H9 (cell line): ENCODE results near the gene NHERF2. TPM values are rescaled to one million over a fixed set of nuclear protein-coding genes. Genes with fewer than 3 reads are reported as not detected.

Experiments
- DNase-seq: peaks from one replicate; pipeline ENCODE4 v3.0.0-alpha.2; 2017
- H2AFZ ChIP-seq: one replicate; pipeline ENCODE4 v1.6.1; 2013; ENCODE audit warnings: mild to moderate bottlenecking, low read length, control low read depth, moderate library complexity
- H2AK5ac ChIP-seq: 2 replicates; pipeline ENCODE4 v1.6.1; 2013; ENCODE audit warnings: low read length, control low read depth, mixed read lengths; ENCODE audit not compliant: insufficient read length
- H2BK120ac ChIP-seq: one replicate; pipeline ENCODE4 v1.6.1; 2013; ENCODE audit warnings: low read depth, mild to moderate bottlenecking, low read length, control low read depth, inconsistent platforms; ENCODE audit not compliant: poor library complexity, severe bottlenecking
- H2BK12ac ChIP-seq: 2 replicates; pipeline ENCODE4 v1.6.1; 2013; ENCODE audit warnings: low read length, control low read depth, mixed read lengths, low read depth; ENCODE audit not compliant: insufficient read length
- H2BK15ac ChIP-seq: 2 replicates; pipeline ENCODE4 v1.6.1; 2013; ENCODE audit warnings: low read depth, low read length, control low read depth
- H2BK20ac ChIP-seq: one replicate; pipeline ENCODE4 v1.6.1; 2013; ENCODE audit warnings: low read depth, mild to moderate bottlenecking, low read length, control low read depth, inconsistent platforms; ENCODE audit not compliant: poor library complexity, severe bottlenecking
- H2BK5ac ChIP-seq: 2 replicates; pipeline ENCODE4 v1.6.1; 2013; ENCODE audit warnings: low read length, control low read depth, mixed read lengths; ENCODE audit not compliant: insufficient read length
- H3K14ac ChIP-seq: 2 replicates; pipeline ENCODE4 v1.6.1; 2013; ENCODE audit warnings: low read length, control low read depth; ENCODE audit not compliant: insufficient read depth
- H3K18ac ChIP-seq: 2 replicates; pipeline ENCODE4 v1.6.1; 2013; ENCODE audit warnings: low read depth, mild to moderate bottlenecking, mixed read lengths, low read length, control low read depth; ENCODE audit not compliant: insufficient read length
- H3K23ac ChIP-seq: 2 replicates; pipeline ENCODE4 v1.6.1; 2013; ENCODE audit warnings: low read length, control low read depth, mixed read lengths, low read depth; ENCODE audit not compliant: insufficient read length
- H3K23me2 ChIP-seq: 2 replicates; pipeline ENCODE4 v1.6.1; 2013; ENCODE audit warnings: low read depth, mild to moderate bottlenecking, mixed read lengths, low read length, control low read depth; ENCODE audit not compliant: insufficient read length, poor library complexity, severe bottlenecking
- H3K27ac ChIP-seq: 2 replicates; pipeline ENCODE4 v1.5.1; 2013; ENCODE audit warnings: low read length, control low read depth, mixed read lengths, low read depth; ENCODE audit not compliant: insufficient read length
- H3K27me3 ChIP-seq: 2 replicates; pipeline ENCODE4 v1.6.1; 2013; ENCODE audit warnings: low read length, control low read depth, inconsistent platforms; ENCODE audit not compliant: insufficient read depth
- H3K4ac ChIP-seq: 2 replicates; pipeline ENCODE4 v1.6.1; 2013; ENCODE audit warnings: low read depth, mild to moderate bottlenecking, control low read depth, inconsistent platforms, low read length, moderate library complexity
- H3K4me1 ChIP-seq: 2 replicates; pipeline ENCODE4 v1.6.1; 2013; ENCODE audit warnings: low read length, control low read depth, inconsistent platforms; ENCODE audit not compliant: insufficient read depth
- H3K4me2 ChIP-seq: 2 replicates; pipeline ENCODE4 v1.6.1; 2013; ENCODE audit warnings: low read length, control low read depth, mixed read lengths; ENCODE audit not compliant: insufficient read length, insufficient read depth
- H3K56ac ChIP-seq: 2 replicates; pipeline ENCODE4 v1.6.1; 2013; ENCODE audit warnings: low read depth, mild to moderate bottlenecking, mixed read lengths, low read length, control low read depth; ENCODE audit not compliant: insufficient read length
- H3K79me1 ChIP-seq: 2 replicates; pipeline ENCODE4 v1.6.1; 2013; ENCODE audit warnings: low read depth, mild to moderate bottlenecking, moderate library complexity, low read length, control low read depth, inconsistent platforms; ENCODE audit not compliant: insufficient read depth, poor library complexity, severe bottlenecking
- H3K79me2 ChIP-seq: 2 replicates; pipeline ENCODE4 v1.6.1; 2013; ENCODE audit warnings: low read length, control low read depth, inconsistent platforms; ENCODE audit not compliant: insufficient read depth
- H3K9ac ChIP-seq: 2 replicates; pipeline ENCODE4 v1.6.1; 2013; ENCODE audit warnings: low read length, control low read depth, mixed read lengths; ENCODE audit not compliant: insufficient read length; ENCODE audit errors: extremely low read depth
- H3K9me3 ChIP-seq: one replicate; pipeline ENCODE4 v1.6.1; 2013; ENCODE audit warnings: low read depth, low read length, inconsistent platforms; ENCODE audit not compliant: control insufficient read depth
- H3T11ph ChIP-seq: one replicate; pipeline ENCODE4 v1.6.1; 2013; ENCODE audit warnings: mild to moderate bottlenecking, low read length, control low read depth, inconsistent platforms
- H4K20me1 ChIP-seq: one replicate; pipeline ENCODE4 v1.6.1; 2013; ENCODE audit not compliant: control insufficient read depth, insufficient read length, insufficient read depth
- H4K5ac ChIP-seq: 2 replicates; pipeline ENCODE4 v1.6.1; 2013; ENCODE audit warnings: low read depth, mild to moderate bottlenecking, mixed read lengths, low read length, control low read depth; ENCODE audit not compliant: insufficient read length
- H4K8ac ChIP-seq: replicated peaks from 2 replicates; pipeline ENCODE4 v1.6.1; 2013; ENCODE audit warnings: low read length, control low read depth, mixed read lengths, low read depth; ENCODE audit not compliant: insufficient read length
- H4K91ac ChIP-seq: 2 replicates; pipeline ENCODE4 v1.6.1; 2013; ENCODE audit warnings: low read depth, mild to moderate bottlenecking, moderate library complexity, mixed read lengths, low read length, control low read depth; ENCODE audit not compliant: insufficient read length
- H3K27ac Mint-ChIP-seq, 3 experiments: 2 replicates in 2 of 3; 3 replicates in 1 of 3; pipeline ENCODE4 v1.8.0; 2020 to 2021; ENCODE audit warnings: mixed read lengths in 3 of 3, mild to moderate bottlenecking in 1 of 3, moderate library complexity in 1 of 3
- H3K27me3 Mint-ChIP-seq: 2 replicates; pipeline ENCODE4 v1.8.0; 2021; ENCODE audit warnings: low read depth, mild to moderate bottlenecking, moderate library complexity, mixed read lengths
- H3K36me3 Mint-ChIP-seq, 3 experiments: 2 replicates in 2 of 3; 3 replicates in 1 of 3; pipeline ENCODE4 v1.8.0; 2020 to 2021; ENCODE audit warnings: low read depth in 3 of 3, mixed read lengths in 3 of 3; ENCODE audit not compliant: insufficient read depth in 1 of 3
- H3K4me1 Mint-ChIP-seq, 2 experiments: 2 replicates each; pipeline ENCODE4 v1.8.0; 2020; ENCODE audit warnings: mixed read lengths in 2 of 2
- H3K4me3 Mint-ChIP-seq, 2 experiments: 2 replicates in 1 of 2; 3 replicates in 1 of 2; pipeline ENCODE4 v1.8.0; 2020 to 2021; ENCODE audit warnings: mild to moderate bottlenecking in 2 of 2, mixed read lengths in 2 of 2, moderate library complexity in 1 of 2
- H3K9me3 Mint-ChIP-seq, 2 experiments: 2 replicates in 1 of 2; 3 replicates in 1 of 2; pipeline ENCODE4 v1.8.0; 2020; ENCODE audit warnings: mild to moderate bottlenecking in 2 of 2, mixed read lengths in 2 of 2, moderate library complexity in 1 of 2
- CTCF ChIP-seq: fragments of 200-600 bp; sonication (generic); conservative IDR thresholded peaks from 3 replicates; pipeline ENCODE4 v1.8.0; 2021; ENCODE audit warnings: antibody characterized with exemption, mild to moderate bottlenecking
- WGBS: extraction: QIAGEN DNeasy Blood & Tissue Kit; methylation state at CpG from one replicate; pipeline ENCODE4 v1.1.7; 2013; ENCODE audit warnings: missing lambda C conversion rate, low lambda C conversion rate, mixed read lengths; ENCODE audit not compliant: insufficient read length; ENCODE audit errors: extremely low coverage; 5-methylcytosine and 5-hydroxymethylcytosine counted together
- total RNA-seq: library from RNA; stranded (reverse); gene quantifications from 2 replicates; pipeline ENCODE4 v1.2.1, GENCODE V29; 2021

NHERF2 gene
- total RNA-seq, 1 experiment from 2014 or later, result 15.3 TPM

GRCh38 chr16:2079311-2079800 lies 52.7 kb downstream of the NHERF2 start:
- no peaks in the 10 kb centered on the region for H3K27me3 ChIP-seq
- no peak overlapping the region for H4K8ac ChIP-seq
- no peak overlapping the region for H4K91ac ChIP-seq
- H2BK15ac ChIP-seq, result no peak overlapping the region
- no peak overlapping the region for H3K56ac ChIP-seq
- H3K23me2 ChIP-seq, result no peaks in the 10 kb centered on the region
- no peak overlapping the region for H4K5ac ChIP-seq
- H2BK120ac ChIP-seq, result no peak overlapping the region
- H3K27ac ChIP-seq, result no peak overlapping the region
- H3K23ac ChIP-seq, result no peak overlapping the region
- H2BK12ac ChIP-seq, result no peak overlapping the region
- no peak for DNase-seq
- H3K4me1 ChIP-seq, result no peaks in the 10 kb centered on the region
- no peaks in the 10 kb centered on the region for H3K79me2 ChIP-seq
- no peak overlapping the region for H2BK5ac ChIP-seq
- H2BK20ac ChIP-seq, result no peak overlapping the region
- H3K4me2 ChIP-seq, result no peak overlapping the region
- WGBS, result no CpG with 5 or more reads among the region's 30 CpGs
- H3K9ac ChIP-seq, result no peak overlapping the region
- no peak overlapping the region for H3K4ac ChIP-seq
- Mint-ChIP-seq H3K27me3 (no peaks in the 10 kb centered on the region), H3K27ac (no peak overlapping the region), H3K9me3 (no peaks in the 10 kb centered on the region), H3K4me3 (no peak overlapping the region), H3K36me3 (peaks cover 5 to 27% (median 26%) of the 10 kb centered on the region in 3 experiments; a peak in 6 of 7 replicates), H3K4me1 (no peaks in the 10 kb centered on the region)
- no peak overlapping the region for H3K14ac ChIP-seq
- no peak for TF ChIP-seq CTCF
- H2AK5ac ChIP-seq, result no peak overlapping the region
- no peaks in the 10 kb centered on the region for H3K79me1 ChIP-seq
- H4K20me1 ChIP-seq, result no peaks in the 10 kb centered on the region
- H2AFZ ChIP-seq, result no peak overlapping the region
- no peak overlapping the region for H3K18ac ChIP-seq
- H3K9me3 ChIP-seq, result no peaks in the 10 kb centered on the region
- no peak overlapping the region for H3T11ph ChIP-seq
